ENCODE measurements around the gene OR52I1. TPM values are rescaled to one million over a fixed set of nuclear protein-coding genes. Genes with fewer than 3 reads are reported as not detected.

Gene OR52I1
- total RNA-seq, 3 donors from 2014 or later, result not detected

GRCh38 chr11:4610258-4610935 is 16.6 kb downstream of the OR52I1 start:
- DNase-seq (ENCODE audit: low spot score in 2 of 2), result no peak
- H3K27ac ChIP-seq, result no peak overlapping the region
- H3K4me1 ChIP-seq, result no peaks in the 10 kb centered on the region
- intact Hi-C loops (cut with DNase I; ENCODE audit: low total_unique reads), result no loop called here
- H3K36me3 ChIP-seq, result no peaks in the 10 kb centered on the region
- peak overlapping the region in 1 of 3 donors; percentile 23 for H3K4me3 ChIP-seq
- no peak for TF ChIP-seq POLR2A (IDR thresholded peaks at IDR 0.05)
- no peak for TF ChIP-seq CTCF (IDR thresholded peaks at IDR 0.05)
- TF ChIP-seq POLR2AphosphoS5 (IDR thresholded peaks at IDR 0.05), result no peak
- H3K27me3 ChIP-seq, result no peaks in the 10 kb centered on the region
- H3K9me3 ChIP-seq, result no peaks in the 10 kb centered on the region

GRCh38 chr11:4611986-4612385 is 18.1 kb downstream of the OR52I1 start:
- H3K4me3 ChIP-seq, result no peak overlapping the region

GRCh38 chr11:4615856-4616444 is 22.1 kb downstream of the OR52I1 start:
- Histone ChIP-seq H3K36me3 (no peaks in the 10 kb centered on the region), H3K27me3 (no peaks in the 10 kb centered on the region), H3K4me3 (no peak overlapping the region), H3K4me1 (no peaks in the 10 kb centered on the region), H3K27ac (no peak overlapping the region), H3K9me3 (no peaks in the 10 kb centered on the region)
- TF ChIP-seq POLR2AphosphoS5 (IDR thresholded peaks at IDR 0.05), result no peak
- no peak for TF ChIP-seq POLR2A (IDR thresholded peaks at IDR 0.05)
- intact Hi-C loops (cut with DNase I; ENCODE audit: low total_unique reads), result no loop called here
- no peak for DNase-seq (ENCODE audit: low spot score in 2 of 2)

More at GRCh38 chr11:4611986-4612385, 18.1 kb downstream of the OR52I1 start:
- H3K9me3 ChIP-seq, result no peaks in the 10 kb centered on the region
- no peaks in the 10 kb centered on the region for H3K4me1 ChIP-seq
- H3K36me3 ChIP-seq, result no peaks in the 10 kb centered on the region
- no peaks in the 10 kb centered on the region for H3K27me3 ChIP-seq
- H3K27ac ChIP-seq, result no peak overlapping the region
- TF ChIP-seq CTCF (IDR thresholded peaks at IDR 0.05) (no peak), POLR2A (IDR thresholded peaks at IDR 0.05) (no peak), POLR2AphosphoS5 (IDR thresholded peaks at IDR 0.05) (no peak)
- intact Hi-C loops (cut with DNase I; ENCODE audit: low total_unique reads), result no loop called here
- DNase-seq (ENCODE audit: low spot score in 2 of 2), result no peak

GRCh38 chr11:4619514-4619913 is 25.7 kb downstream of the OR52I1 start:
- H3K4me3 ChIP-seq, result no peak overlapping the region
- no peak overlapping the region for H3K27ac ChIP-seq
- TF ChIP-seq POLR2AphosphoS5 (IDR thresholded peaks at IDR 0.05), result no peak
- TF ChIP-seq POLR2A (IDR thresholded peaks at IDR 0.05), result no peak
- no peak for TF ChIP-seq CTCF (IDR thresholded peaks at IDR 0.05)
- H3K4me1 ChIP-seq, result no peaks in the 10 kb centered on the region
- peaks cover 0 to 6% of the 10 kb centered on the region in 2 donors for H3K9me3 ChIP-seq
- no peaks in the 10 kb centered on the region for H3K27me3 ChIP-seq
- intact Hi-C loops (cut with DNase I; ENCODE audit: low total_unique reads), result no loop called here
- H3K36me3 ChIP-seq, result no peaks in the 10 kb centered on the region
- DNase-seq (ENCODE audit: low spot score in 2 of 2), result no peak

- H3K27me3 ChIP-seq, result peaks cover 0 to 5% of the 10 kb centered on the region in 2 donors
- no peak for DNase-seq (ENCODE audit: low spot score in 2 of 2)
- TF ChIP-seq POLR2AphosphoS5 (IDR thresholded peaks at IDR 0.05) (no peak), CTCF (IDR thresholded peaks at IDR 0.05) (peak; percentile 17 to 43 (median 28))
- no peaks in the 10 kb centered on the region for H3K36me3 ChIP-seq
- intact Hi-C loops (cut with DNase I; ENCODE audit: low total_unique reads), result no loop called here
- H3K9me3 ChIP-seq, result peaks cover 4 to 15% of the 10 kb centered on the region in 2 donors
- H3K4me3 ChIP-seq, result no peak overlapping the region
- H3K27ac ChIP-seq, result no peak overlapping the region
- no peaks in the 10 kb centered on the region for H3K4me1 ChIP-seq
These were observed 32.6 kb downstream of the OR52I1 start for GRCh38 chr11:4626207-4627099.
